Ovary (tissue), 9 donors: ENCODE data around the gene SLC22A23. TPM values are rescaled to one million over a fixed set of nuclear protein-coding genes. Genes with fewer than 3 reads are reported as not detected.

ENCODE experiments used
- DNase-seq, 5 donors: peaks; one replicate each; pipeline ENCODE4 v3.0.0-alpha.2; 2019 to 2020
- H3K27ac ChIP-seq, 2 donors: fragments of 200-600 bp; one replicate each; pipeline versions ENCODE4 v1.5.1 to v1.8.0; 2019 to 2022
- H3K27me3 ChIP-seq: fragments of 200-600 bp; one replicate; pipeline ENCODE4 v1.8.0; 2022
- H3K36me3 ChIP-seq: fragments of 200-600 bp; sonication (generic); one replicate; pipeline ENCODE4 v1.5.1; 2019
- H3K4me1 ChIP-seq: one replicate; pipeline ENCODE4 v1.8.1; 2013; ENCODE audit warnings: mild to moderate bottlenecking, moderate library complexity; ENCODE audit not compliant: insufficient read depth
- H3K4me3 ChIP-seq: fragments of 200-600 bp; sonication (generic); one replicate; pipeline ENCODE4 v1.5.1; 2017
- H3K9me3 ChIP-seq, 2 donors: fragments of 200-600 bp in 1 of 2; sonication (generic) in 1 of 2; one replicate each; pipeline versions ENCODE4 v1.5.1 to v1.8.1; 2013 to 2019; ENCODE audit warnings: mild to moderate bottlenecking in 1 of 2, moderate library complexity in 1 of 2
- EP300 ChIP-seq: sonication (generic); formaldehyde crosslinking; IDR thresholded peaks from one replicate; pipeline ENCODE4 v1.6.1; 2017; ENCODE audit warnings: antibody characterized with exemption
- POLR2A ChIP-seq: fragments of 450-650 bp; IDR thresholded peaks from one replicate; pipeline ENCODE4 v1.6.1; 2017; ENCODE audit warnings: antibody characterized with exemption, mild to moderate bottlenecking, moderate library complexity
- WGBS, 3 donors: extraction: QIAGEN DNeasy Blood & Tissue Kit in 1 of 3; methylation state at CpG; one replicate each; pipeline versions ENCODE4 v1.1.5 to v1.1.7; 2013 to 2017; 5-methylcytosine and 5-hydroxymethylcytosine counted together
- intact Hi-C, 4 donors: fragments of 100-400 bp; cut with DNase I; formaldehyde crosslinking; loops; one replicate each; pipeline versions ENCODE4 v1.11.0 to v1.15.1; 2022 to 2023
- polyA plus RNA-seq, 2 donors: library from polyadenylated mRNA; stranded (reverse); fragments of 200-250 nt in 1 of 2; fragments of 350-450 nt in 1 of 2; fragmentation: Illumina TruSeq in 1 of 2; extraction: RNeasy Lipid Tissue Mini Kit (QIAGEN cat#74804) in 1 of 2; gene quantifications; one replicate each; pipeline ENCODE4 v1.2.3, GENCODE V29; 2013 to 2014
- total RNA-seq, 7 donors: library from RNA; depleted of rRNA in 2 of 7; stranded (reverse); fragments of >200 nt in 2 of 7; fragmentation: NEBNext Ultra II Directional in 3 of 7; extraction: Animal tissue kit (Norgen Biotek cat#: 25700) in 3 of 7; gene quantifications; one replicate each; pipeline versions ENCODE4 v1.1.0 to v1.2.4, GENCODE V29; 2016 to 2023
- TF ChIP-seq, protein P1 (sequence below), 3 donors: fragments of 450-650 bp in 2 of 3; fragments of 200-600 bp in 1 of 3; IDR thresholded peaks; one replicate each; pipeline versions ENCODE4 v1.5.1 to v1.8.0; 2016 to 2022; ENCODE audit warnings: antibody characterized with exemption in 3 of 3, mild to moderate bottlenecking in 1 of 3
- donor health status: DM: no; HTN: no; CAD: no; lungs with moderate emphysema.
- donor health status: DM: no; HTN: no; CAD: no.
- donor health status: Bipolar disorder and iron deficiency.
- donor health status: DM: yes; HTN: yes; CAD: no.
- donor health status: DM: no; HTN: no; CAD: no.
- donor health status: DM: yes; HTN: yes; CAD: no.

SLC22A23 gene
- total and polyA plus RNA-seq, 9 donors, result 2.3 to 31.0 (median 5.2) TPM

DNA sequence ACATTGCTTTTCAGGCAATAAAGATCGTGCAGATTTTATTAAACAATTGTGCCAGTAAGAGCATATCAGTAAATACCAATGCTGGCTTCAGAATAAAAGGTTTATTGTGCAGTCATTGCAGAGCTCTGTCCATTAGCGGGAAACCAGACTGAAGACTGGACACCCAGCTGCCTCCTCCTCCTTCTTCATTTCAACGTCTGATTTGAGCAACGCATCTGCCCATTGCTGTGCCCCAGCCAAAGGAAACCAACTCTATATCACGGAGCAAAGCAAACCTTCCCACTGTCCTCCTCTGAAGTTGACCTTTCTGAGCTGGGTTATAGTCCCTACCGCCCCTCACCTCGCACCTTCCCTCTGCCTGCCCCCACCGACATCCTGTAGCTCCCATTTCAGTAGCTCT, 80.8 kb downstream of the SLC22A23 start:
- Histone ChIP-seq H3K27ac (no peak overlapping the region), H3K4me1 (no peaks in the 10 kb centered on the region), H3K27me3 (no peaks in the 10 kb centered on the region), H3K36me3 (no peaks in the 10 kb centered on the region), H3K4me3 (no peak overlapping the region), H3K9me3 (no peaks in the 10 kb centered on the region)
- no peak for TF ChIP-seq EP300
- no peak for TF ChIP-seq POLR2A
- TF ChIP-seq, protein P1, sequence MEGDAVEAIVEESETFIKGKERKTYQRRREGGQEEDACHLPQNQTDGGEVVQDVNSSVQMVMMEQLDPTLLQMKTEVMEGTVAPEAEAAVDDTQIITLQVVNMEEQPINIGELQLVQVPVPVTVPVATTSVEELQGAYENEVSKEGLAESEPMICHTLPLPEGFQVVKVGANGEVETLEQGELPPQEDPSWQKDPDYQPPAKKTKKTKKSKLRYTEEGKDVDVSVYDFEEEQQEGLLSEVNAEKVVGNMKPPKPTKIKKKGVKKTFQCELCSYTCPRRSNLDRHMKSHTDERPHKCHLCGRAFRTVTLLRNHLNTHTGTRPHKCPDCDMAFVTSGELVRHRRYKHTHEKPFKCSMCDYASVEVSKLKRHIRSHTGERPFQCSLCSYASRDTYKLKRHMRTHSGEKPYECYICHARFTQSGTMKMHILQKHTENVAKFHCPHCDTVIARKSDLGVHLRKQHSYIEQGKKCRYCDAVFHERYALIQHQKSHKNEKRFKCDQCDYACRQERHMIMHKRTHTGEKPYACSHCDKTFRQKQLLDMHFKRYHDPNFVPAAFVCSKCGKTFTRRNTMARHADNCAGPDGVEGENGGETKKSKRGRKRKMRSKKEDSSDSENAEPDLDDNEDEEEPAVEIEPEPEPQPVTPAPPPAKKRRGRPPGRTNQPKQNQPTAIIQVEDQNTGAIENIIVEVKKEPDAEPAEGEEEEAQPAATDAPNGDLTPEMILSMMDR (IDR thresholded peaks at IDR 0.05), result no peak
- no peak for DNase-seq
- intact Hi-C loops, result no loop called here
- 79 to 85% (median 82%) methylated on average over 8 of the region's 8 CpGs for WGBS, 3 donors

DNA sequence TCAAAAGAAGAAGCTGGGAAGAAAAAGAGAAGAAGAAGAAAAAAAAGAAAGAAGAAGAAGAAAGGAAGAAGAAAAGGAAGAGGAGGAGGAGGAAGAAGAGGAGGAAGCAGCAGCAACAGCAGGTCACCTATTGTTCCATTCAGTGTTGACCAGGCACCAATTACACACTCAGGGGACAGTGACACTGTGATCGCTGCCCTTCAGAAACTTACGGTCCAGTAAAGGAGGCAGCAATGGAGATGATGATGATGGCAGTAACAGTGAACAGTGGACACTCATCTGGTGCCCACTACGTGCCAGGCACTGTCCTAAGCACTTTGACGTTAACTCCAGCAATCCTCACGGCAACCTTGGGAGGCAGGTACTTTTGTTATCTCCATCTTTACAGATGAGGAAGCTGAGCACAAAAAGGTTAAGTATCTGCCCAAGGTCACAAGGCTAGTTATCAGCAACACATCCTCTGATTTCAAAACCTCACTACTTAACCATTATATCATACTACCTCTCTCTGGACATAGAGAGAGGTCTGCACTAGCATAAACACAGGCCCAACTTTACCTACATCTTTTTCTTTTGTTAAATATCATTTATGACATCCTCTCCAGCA, 83.2 kb downstream of the SLC22A23 start:
- H3K4me3 ChIP-seq, result no peak overlapping the region
- DNase-seq, result no peak
- H3K9me3 ChIP-seq, result no peaks in the 10 kb centered on the region
- no peaks in the 10 kb centered on the region for H3K36me3 ChIP-seq
- WGBS, 3 donors, result 91 to 96% (median 94%) methylated on average over 5 of the region's 5 CpGs
- no peaks in the 10 kb centered on the region for H3K4me1 ChIP-seq
- intact Hi-C loops, result no loop called here
- H3K27ac ChIP-seq, result no peak overlapping the region
- TF ChIP-seq POLR2A (no peak), EP300 (no peak)
- TF ChIP-seq, protein P1 (IDR thresholded peaks at IDR 0.05), result no peak
- H3K27me3 ChIP-seq, result no peaks in the 10 kb centered on the region

DNA sequence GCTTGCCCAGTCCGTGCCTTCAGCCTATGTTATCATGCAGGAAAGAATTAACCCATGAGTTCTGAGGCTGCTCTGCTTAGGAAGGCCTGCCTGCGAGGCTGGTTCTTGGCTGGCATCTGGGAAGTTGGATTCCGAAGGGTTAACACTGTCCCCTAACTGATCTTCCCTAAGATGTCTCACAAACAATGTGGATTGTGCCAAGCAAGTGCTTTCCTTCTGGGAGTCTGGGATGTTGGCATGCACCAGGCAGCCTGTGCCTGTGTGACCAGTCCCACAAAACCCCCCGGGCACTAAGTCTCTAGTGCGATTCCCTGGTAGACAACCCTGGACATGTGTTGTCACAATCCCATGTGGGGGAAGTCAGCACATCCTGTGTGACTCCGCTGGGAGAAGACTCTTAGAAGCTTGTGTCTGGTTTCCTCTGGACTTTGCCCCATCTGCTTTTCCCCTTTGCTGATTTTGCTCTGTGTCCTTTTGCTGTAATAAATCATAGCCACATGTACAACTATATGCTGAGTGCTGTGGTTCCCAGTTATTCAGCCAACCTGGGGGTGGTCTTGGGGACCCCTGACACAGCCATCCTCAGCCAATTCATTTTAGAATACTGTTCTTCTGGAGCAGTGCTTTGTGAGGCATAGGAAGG, 83.8 kb downstream of the SLC22A23 start:
- 75 to 86% (median 77%) methylated on average over 6 of the region's 6 CpGs for WGBS, 3 donors
- no peaks in the 10 kb centered on the region for H3K27me3 ChIP-seq
- TF ChIP-seq, protein P1 (IDR thresholded peaks at IDR 0.05), result no peak
- TF ChIP-seq POLR2A (no peak), EP300 (no peak)
- H3K36me3 ChIP-seq, result no peaks in the 10 kb centered on the region
- H3K9me3 ChIP-seq, result no peaks in the 10 kb centered on the region
- intact Hi-C loops, result no loop called here
- no peak overlapping the region for H3K4me3 ChIP-seq
- H3K27ac ChIP-seq, result no peak overlapping the region
- H3K4me1 ChIP-seq, result no peaks in the 10 kb centered on the region
- DNase-seq, result no peak

DNA sequence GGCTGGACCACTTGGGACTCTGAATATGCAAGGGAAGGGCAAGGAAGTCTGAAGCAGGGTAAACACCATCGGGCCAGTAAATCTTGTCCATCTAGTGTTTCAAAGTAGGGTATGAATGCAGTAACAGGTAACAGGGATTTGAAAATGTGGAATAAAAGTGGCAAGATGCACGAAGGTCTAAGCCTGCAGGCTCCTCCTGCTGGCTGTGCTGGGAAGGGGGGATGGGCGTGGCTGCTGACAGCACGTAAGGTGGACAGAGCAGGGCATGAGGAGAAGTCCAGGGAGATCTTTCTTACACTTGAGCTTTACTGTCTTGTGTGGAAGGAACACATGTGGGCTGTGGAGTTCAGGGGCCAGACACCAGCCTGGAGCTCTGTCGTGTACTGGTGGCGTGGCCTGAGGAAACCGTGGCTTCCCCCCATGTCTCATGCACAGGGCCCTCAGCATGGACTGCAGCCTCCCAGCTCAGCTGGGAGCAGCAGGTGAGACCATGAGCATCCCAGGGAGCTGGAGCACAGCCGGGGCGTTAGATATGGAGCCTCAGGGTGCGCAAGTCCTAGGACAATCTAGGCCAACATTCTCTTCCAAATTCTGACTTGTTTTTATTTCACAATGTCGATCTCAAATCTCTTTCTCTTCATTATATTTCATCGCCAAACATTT, 84.5 kb downstream of the SLC22A23 start:
- Histone ChIP-seq H3K4me1 (no peaks in the 10 kb centered on the region), H3K9me3 (no peaks in the 10 kb centered on the region), H3K27me3 (no peaks in the 10 kb centered on the region), H3K27ac (no peak overlapping the region), H3K36me3 (no peaks in the 10 kb centered on the region), H3K4me3 (no peak overlapping the region)
- DNase-seq, result no peak
- WGBS, 3 donors, result 84 to 92% (median 90%) methylated on average over 12 of the region's 12 CpGs
- intact Hi-C loops, result no loop called here
- TF ChIP-seq, protein P1 (IDR thresholded peaks at IDR 0.05), result no peak
- TF ChIP-seq EP300 (no peak), POLR2A (no peak)
